Fibroblast of lung (primary cell): ENCODE results near the gene LARP6. TPM values are rescaled to one million over a fixed set of nuclear protein-coding genes. Genes with fewer than 3 reads are reported as not detected.

Source experiments
- DNase-seq, 2 donors: peaks; one replicate each; pipeline versions ENCODE4 v3.0.0 to v3.0.0-alpha.2; 2010; ENCODE audit warnings: low read depth in 2 of 2
- H2AFZ ChIP-seq: 2 replicates; pipeline ENCODE4 v1.5.1; 2012; ENCODE audit warnings: low read length, control low read depth, inconsistent platforms
- H3K27ac ChIP-seq: 2 replicates; pipeline ENCODE4 v1.5.1; 2011; ENCODE audit warnings: low read length, control low read depth; ENCODE audit not compliant: insufficient read depth
- H3K27me3 ChIP-seq: 2 replicates; pipeline ENCODE4 v1.5.1; 2011; ENCODE audit warnings: mild to moderate bottlenecking, low read length; ENCODE audit not compliant: control insufficient read depth, insufficient read depth
- H3K36me3 ChIP-seq: 2 replicates; pipeline ENCODE4 v1.5.1; 2011; ENCODE audit warnings: low read length; ENCODE audit not compliant: control insufficient read depth, insufficient read depth
- H3K4me1 ChIP-seq: 2 replicates; pipeline ENCODE4 v1.5.1; 2011; ENCODE audit warnings: low read length; ENCODE audit not compliant: control insufficient read depth, insufficient read depth; ENCODE audit errors: extremely low read depth
- H3K4me2 ChIP-seq: 2 replicates; pipeline ENCODE4 v1.5.1; 2011; ENCODE audit warnings: low read length, control low read depth; ENCODE audit not compliant: insufficient read depth; ENCODE audit errors: extremely low read depth
- H3K4me3 ChIP-seq, 4 experiments: fragments of 200-600 bp in 1 of 4; sonication (generic) in 1 of 4; replicated peaks in 1 of 4; 2 replicates each; pipeline ENCODE4 v1.5.1; 2011 to 2016; ENCODE audit warnings: low read length in 4 of 4, low read depth in 3 of 4, mild to moderate bottlenecking in 3 of 4, control low read depth in 2 of 4, inconsistent platforms in 1 of 4, mixed read lengths in 1 of 4; ENCODE audit not compliant: insufficient read depth in 1 of 4; ENCODE audit errors: control extremely low read depth in 1 of 4
- H3K79me2 ChIP-seq: 2 replicates; pipeline ENCODE4 v1.5.1; 2012; ENCODE audit warnings: mild to moderate bottlenecking, low read length, inconsistent platforms; ENCODE audit not compliant: control insufficient read depth, insufficient read depth
- H3K9ac ChIP-seq: 2 replicates; pipeline ENCODE4 v1.5.1; 2011; ENCODE audit warnings: mild to moderate bottlenecking, low read length, control low read depth; ENCODE audit not compliant: insufficient read depth
- H3K9me3 ChIP-seq: 2 replicates; pipeline ENCODE4 v1.5.1; 2012; ENCODE audit warnings: low read depth, low read length; ENCODE audit not compliant: control insufficient read depth, insufficient read depth
- H4K20me1 ChIP-seq: 2 replicates; pipeline ENCODE4 v1.5.1; 2011; ENCODE audit warnings: low read length; ENCODE audit not compliant: control insufficient read depth, insufficient read depth; ENCODE audit errors: extremely low read depth
- CTCF ChIP-seq, 2 donors: IDR thresholded peaks in 1 of 2; conservative IDR thresholded peaks in 1 of 2; 1 replicate in 1 of 2; 2 replicates in 1 of 2; pipeline ENCODE4 v1.5.1; 2011 to 2012; ENCODE audit warnings: low read length in 2 of 2, control low read depth in 1 of 2, inconsistent platforms in 1 of 2, low read depth in 1 of 2, mild to moderate bottlenecking in 1 of 2
- EZH2 ChIP-seq: IDR thresholded peaks from 2 replicates; pipeline ENCODE4 v1.5.1; 2012; ENCODE audit warnings: low read length, control low read depth, mild to moderate bottlenecking; ENCODE audit errors: missing control alignments
- polyA plus RNA-seq, 2 donors: library from polyadenylated mRNA; depleted of rRNA in 1 of 2; stranded (reverse) in 1 of 2; unstranded in 1 of 2; fragments of >200 nt; gene quantifications; 2 replicates each; pipeline ENCODE4 v1.2.1, GENCODE V29; 2011 to 2012; ENCODE audit warnings: missing spikeins in 1 of 2
- total RNA-seq: library from RNA; depleted of rRNA; stranded (reverse); fragments of >200 nt; gene quantifications from 2 replicates; pipeline ENCODE4 v1.2.1, GENCODE V29; 2014

Gene LARP6
- total and polyA plus RNA-seq, 2 donors (not counting 1 experiment from before 2014, with no cell fraction given), result 108 to 160 TPM

- Histone ChIP-seq H3K4me1 (peaks cover 32% of the 10 kb centered on the region), H3K79me2 (no peaks in the 10 kb centered on the region), H2AFZ (no peak overlapping the region), H3K9ac (no peak overlapping the region), H3K27ac (peak overlapping the region; percentile 4), H3K27me3 (no peaks in the 10 kb centered on the region), H3K4me2 (no peak overlapping the region), H3K36me3 (no peaks in the 10 kb centered on the region), H3K4me3 (no peak overlapping the region), H3K9me3 (no peaks in the 10 kb centered on the region), H4K20me1 (no peaks in the 10 kb centered on the region)
- no peak for TF ChIP-seq EZH2
- no peak for TF ChIP-seq CTCF (conservative IDR thresholded peaks at IDR 0.05 in 1 of 2, IDR thresholded peaks at IDR 0.05 in 1 of 2; ENCODE audit: low read depth in 1 of 2, low read length in 2 of 2)
- DNase-seq, result peak; percentile 58 to 90
Measured at GRCh38 chr15:70802629-70803028, 51.3 kb downstream of the LARP6 start.

- TF ChIP-seq EZH2, result no peak
- TF ChIP-seq CTCF (conservative IDR thresholded peaks at IDR 0.05 in 1 of 2, IDR thresholded peaks at IDR 0.05 in 1 of 2; ENCODE audit: low read depth in 1 of 2, low read length in 2 of 2), result no peak
- no peaks in the 10 kb centered on the region for H3K79me2 ChIP-seq
- no peak overlapping the region for H3K4me3 ChIP-seq
- no peaks in the 10 kb centered on the region for H4K20me1 ChIP-seq
- peak overlapping the region; percentile 28 for H3K27ac ChIP-seq
- H3K27me3 ChIP-seq, result no peaks in the 10 kb centered on the region
- no peak overlapping the region for H3K9ac ChIP-seq
- H2AFZ ChIP-seq, result no peak overlapping the region
- DNase-seq, result peak in 1 of 2 donors; percentile 71
- H3K36me3 ChIP-seq, result no peaks in the 10 kb centered on the region
- peaks cover 36% of the 10 kb centered on the region for H3K4me1 ChIP-seq
- H3K9me3 ChIP-seq, result no peaks in the 10 kb centered on the region
- H3K4me2 ChIP-seq, result no peak overlapping the region
Measured at GRCh38 chr15:70801109-70801508, 52.8 kb downstream of the LARP6 start.

- Histone ChIP-seq H3K9me3 (no peaks in the 10 kb centered on the region), H3K27me3 (no peaks in the 10 kb centered on the region), H3K36me3 (no peaks in the 10 kb centered on the region), H3K9ac (no peak overlapping the region), H3K4me3 (peak overlapping the region in 1 of 4 experiments; percentile 20), H3K79me2 (no peaks in the 10 kb centered on the region), H3K4me2 (peak overlapping the region; percentile 57), H4K20me1 (no peaks in the 10 kb centered on the region), H2AFZ (no peak overlapping the region), H3K4me1 (peaks cover 38% of the 10 kb centered on the region), H3K27ac (peak overlapping the region; percentile 89)
- no peak for TF ChIP-seq EZH2
- no peak for TF ChIP-seq CTCF (conservative IDR thresholded peaks at IDR 0.05 in 1 of 2, IDR thresholded peaks at IDR 0.05 in 1 of 2; ENCODE audit: low read depth in 1 of 2, low read length in 2 of 2)
- peak; percentile 99 for DNase-seq
Measured at GRCh38 chr15:70799667-70800450, 54.1 kb downstream of the LARP6 start.
